Iris pigment epithelial cell (primary cell): ENCODE measurements around the gene FRAS1.
"Not testable (repeated sequence)": the region's sequence is repeated elsewhere in the genome, so short reads cannot be mapped to it uniquely, and the experiment has no call there.

Experiments used
- DNase-seq: peaks from one replicate; pipeline ENCODE4 v3.0.0-alpha.2; 2011; ENCODE audit warnings: low read depth

Gene FRAS1

GRCh38 chr4:78057600-78058550, 752 bp downstream of the FRAS1 start:
- DNase-seq: peak; percentile 53

DNA sequence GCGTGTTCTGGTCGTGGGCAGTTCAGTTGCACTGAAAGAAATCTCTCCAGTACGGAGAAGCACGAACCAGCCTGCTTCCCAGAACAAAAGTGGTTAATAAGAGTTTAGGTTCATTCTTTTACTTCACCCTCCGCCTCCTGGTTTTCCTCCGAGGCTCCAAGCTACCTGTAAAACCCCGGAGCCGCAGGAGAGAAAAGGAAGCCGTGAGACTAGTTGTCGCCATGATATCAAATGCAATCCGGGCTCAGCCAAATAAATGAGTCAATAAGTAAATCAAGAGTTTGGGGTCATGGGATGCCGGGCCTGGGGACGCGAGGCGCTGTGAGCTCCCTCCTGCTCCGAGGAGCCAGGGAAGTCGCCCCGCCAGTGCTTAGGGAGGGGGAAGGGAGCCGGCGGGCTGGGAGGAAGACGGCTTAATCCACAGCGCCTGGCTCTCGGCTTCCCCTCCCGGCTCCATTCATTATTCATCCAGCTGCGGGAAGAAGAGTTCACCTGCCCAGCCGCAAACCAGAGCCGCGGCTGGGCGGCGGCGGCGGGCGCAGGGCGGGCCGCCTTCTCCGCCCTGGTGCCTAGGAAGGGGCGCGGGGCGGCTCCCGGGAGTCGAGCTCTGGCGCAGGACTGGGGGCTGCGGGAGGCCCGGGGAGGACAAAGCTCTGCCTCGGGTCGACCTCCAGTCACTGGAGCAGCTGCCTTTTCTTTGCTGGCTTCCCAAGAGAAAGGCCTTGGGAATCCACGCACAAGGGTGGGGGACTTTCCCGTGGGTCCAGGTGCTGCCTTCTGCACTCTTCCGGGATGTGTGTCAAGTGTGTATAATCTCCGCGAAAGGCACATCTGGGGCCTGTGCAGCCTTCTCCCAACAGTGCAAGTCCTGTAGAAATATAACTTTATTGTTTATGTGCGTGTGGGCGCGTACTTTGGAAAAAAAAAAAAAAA, 1.7 kb downstream of the FRAS1 start:
- DNase-seq: peak; percentile 34

GRCh38 chr4:78059524-78059889, 2.4 kb downstream of the FRAS1 start:
- DNase-seq: peak; percentile 81

DNA sequence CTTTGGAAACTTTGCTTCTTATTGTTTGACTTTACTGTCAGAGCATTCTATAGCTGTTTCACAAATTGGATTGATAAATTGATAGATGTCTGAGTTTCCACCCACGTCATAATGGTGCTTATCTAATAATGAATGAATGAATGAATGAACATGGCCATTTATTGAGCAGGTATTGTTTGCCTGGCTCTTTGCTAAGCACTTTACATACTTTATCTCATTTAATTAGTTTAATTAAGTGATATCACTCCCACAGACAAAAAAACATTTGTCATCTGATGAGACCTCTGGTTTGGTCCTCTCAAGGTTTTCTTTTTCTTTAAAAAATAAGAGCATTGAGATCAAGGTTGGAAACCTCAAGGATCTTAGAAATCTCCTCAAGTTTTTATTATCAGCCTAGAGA, 2.8 kb downstream of the FRAS1 start:
- DNase-seq: no peak

DNA sequence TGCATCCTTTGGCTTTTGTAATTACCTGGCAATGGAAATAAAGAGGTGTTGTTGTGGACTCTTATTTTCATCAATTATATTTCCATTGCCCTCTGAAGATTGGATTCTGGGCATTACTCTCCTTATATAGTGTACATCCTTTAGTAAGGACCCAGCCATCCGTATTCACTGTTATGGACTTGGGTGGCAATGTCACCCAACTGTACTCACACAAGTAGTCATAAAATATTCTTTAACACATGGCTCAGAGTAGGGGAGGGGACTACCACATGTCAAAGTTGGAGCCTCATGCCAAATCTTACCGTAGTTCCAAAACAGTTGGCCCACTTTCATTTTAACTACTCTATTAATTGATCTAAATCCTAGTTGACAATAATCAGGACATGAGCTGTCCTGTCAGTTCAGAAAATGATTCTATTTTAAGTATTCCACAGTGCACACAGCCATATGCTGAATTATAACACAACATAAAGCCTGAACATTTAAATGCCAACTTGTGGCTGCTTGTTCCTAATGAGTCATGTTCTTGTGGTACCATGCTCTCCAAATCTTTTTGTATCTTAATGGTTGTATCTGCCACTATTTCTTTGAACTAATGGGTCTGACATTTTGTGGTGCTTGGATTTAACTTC, 4.9 kb downstream of the FRAS1 start:
- no peak for DNase-seq

GRCh38 chr4:78065508-78066192, 8.5 kb downstream of the FRAS1 start:
- no peak for DNase-seq

- DNase-seq: no peak
Observed at GRCh38 chr4:78068481-78068880, 11.4 kb downstream of the FRAS1 start.

GRCh38 chr4:78069319-78069718, 12.2 kb downstream of the FRAS1 start:
- DNase-seq: no peak

DNA sequence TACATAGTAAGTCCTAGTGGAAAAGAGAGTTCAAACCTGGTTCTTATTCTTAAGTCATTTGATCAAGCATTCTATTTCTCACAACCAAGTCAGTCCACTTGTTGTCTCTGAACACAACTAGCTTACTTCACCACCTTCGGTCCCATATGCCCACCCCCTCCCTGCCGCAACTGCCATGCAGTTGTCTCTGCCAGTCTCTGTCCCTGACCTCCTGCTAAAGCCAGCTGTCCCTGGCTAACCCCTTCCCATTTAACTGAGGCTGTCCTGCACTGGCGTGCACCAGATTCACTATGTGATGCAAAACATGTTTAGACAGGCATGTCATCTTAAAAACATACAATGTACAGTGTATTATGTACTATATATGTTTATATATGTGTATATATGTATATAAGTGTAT, 12.7 kb downstream of the FRAS1 start:
- no peak for DNase-seq

- no peak for DNase-seq
Observed at GRCh38 chr4:78070731-78071282, 13.7 kb downstream of the FRAS1 start.

DNA sequence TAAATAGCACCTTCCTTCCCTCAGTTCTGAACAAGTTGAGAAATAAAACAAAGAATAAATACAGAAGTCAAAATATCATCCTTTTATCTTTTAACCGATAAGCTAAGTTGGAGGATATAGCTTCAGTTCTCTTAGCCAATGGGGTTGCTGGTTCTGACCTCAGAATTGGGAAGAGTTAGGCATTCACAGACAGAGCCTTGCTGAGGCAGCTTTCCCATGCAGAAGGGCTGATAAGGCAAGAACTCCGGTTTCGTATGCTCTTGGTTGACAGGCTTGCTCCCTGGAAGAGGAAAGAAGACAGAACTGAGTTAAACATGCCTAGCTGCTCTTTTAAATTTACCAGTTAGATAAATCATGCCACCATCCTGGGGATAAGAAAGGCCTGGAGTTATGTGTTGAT, 17.6 kb downstream of the FRAS1 start:
- DNase-seq: no peak

- DNase-seq: no peak
Observed at GRCh38 chr4:78075986-78076385, 18.9 kb downstream of the FRAS1 start.

DNA sequence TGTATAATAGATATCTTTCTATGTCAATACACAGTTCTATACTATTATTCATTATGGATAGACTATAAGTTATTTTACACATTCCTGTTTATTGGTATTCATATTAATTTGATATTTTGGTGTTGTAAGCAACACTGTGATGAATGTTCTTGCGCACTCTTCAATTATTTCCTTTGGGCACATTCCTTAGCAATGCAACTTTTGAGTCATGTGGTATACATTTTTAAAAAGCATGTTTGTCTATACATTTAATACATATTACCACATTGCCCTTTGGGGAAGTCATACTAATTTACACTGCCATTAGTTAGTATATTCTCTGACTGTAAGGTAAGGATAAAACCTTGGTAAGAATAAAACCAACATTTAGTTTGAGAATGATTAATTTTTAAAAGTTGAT, 21.0 kb downstream of the FRAS1 start:
- DNase-seq: no peak

DNA sequence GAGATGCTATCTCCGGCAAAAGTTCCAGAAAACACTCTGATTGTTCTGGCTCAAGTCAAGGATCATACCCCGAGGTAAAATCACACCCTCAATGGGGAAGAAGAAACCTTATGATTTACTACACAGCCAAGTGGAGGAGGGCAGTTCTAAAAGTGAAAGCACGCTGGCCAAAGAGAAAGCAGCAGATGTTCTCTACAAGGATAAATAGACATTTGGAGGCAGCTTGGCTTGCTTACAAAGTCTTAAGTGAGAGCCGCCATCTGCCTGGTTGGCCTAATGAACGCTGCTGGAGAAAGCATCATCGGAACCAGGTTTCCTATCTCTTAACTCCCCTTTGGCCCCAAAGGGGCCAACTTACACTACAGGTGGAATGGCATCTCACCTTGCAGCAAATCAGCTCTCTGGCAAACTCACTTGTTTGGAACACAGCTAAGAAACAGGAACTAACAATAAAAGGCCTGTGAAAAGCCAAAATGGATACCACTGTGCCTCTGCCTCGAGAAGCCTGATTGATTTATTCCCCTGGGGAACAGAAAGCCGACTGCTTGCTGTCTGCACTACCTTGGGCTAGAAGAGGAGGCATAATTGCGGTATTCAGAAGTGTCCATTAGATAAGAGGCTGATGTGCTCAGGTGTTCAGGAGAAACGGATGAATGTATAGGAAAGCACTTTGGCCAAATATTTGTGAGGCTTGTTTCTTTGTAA, 22.8 kb downstream of the FRAS1 start:
- DNase-seq: no peak

- DNase-seq: no peak
Observed at GRCh38 chr4:78081541-78081940, 24.4 kb downstream of the FRAS1 start.

- DNase-seq: no peak
Observed at GRCh38 chr4:78083035-78083434, 25.9 kb downstream of the FRAS1 start.

DNA sequence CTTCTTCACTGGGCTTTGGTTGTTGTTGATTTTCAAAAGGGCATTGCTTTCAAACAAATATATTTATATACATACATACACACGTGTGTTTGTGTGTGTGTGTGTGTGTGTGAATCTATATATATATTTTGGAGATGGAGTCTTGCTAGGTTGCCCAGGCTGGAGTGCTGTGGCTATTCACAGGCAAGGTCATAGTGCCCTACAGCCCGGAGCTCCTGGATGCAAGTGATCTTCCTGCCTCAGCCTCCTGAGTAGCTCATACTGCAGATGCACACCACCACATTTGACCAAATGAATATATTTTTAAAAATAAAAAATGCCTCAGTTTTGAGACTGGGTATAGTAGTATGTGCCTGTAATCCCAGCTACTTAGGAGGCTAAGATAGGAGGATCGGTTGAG, 34.4 kb downstream of the FRAS1 start:
- no peak for DNase-seq

DNA sequence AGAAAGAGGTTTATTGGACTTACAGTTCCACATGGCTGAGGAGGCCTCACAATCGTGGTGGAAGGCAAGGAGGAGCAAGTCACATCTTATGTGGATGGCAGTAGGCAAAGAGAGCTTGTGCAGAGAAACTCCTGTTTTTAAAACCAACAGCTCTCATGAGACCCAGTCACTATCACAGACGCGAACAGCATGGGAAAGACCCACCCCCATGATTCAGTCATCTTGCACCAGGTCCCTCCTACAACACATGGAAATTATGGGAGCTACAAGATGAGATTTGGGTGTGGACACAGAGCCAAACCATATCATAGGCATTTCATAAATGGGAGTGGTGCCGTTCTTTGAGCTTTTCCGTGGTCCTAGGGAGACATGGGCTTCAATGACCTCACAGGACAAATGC, 35.2 kb downstream of the FRAS1 start:
- not testable (repeated sequence) for DNase-seq

GRCh38 chr4:78092850-78093249, 35.7 kb downstream of the FRAS1 start:
- DNase-seq: no peak

DNA sequence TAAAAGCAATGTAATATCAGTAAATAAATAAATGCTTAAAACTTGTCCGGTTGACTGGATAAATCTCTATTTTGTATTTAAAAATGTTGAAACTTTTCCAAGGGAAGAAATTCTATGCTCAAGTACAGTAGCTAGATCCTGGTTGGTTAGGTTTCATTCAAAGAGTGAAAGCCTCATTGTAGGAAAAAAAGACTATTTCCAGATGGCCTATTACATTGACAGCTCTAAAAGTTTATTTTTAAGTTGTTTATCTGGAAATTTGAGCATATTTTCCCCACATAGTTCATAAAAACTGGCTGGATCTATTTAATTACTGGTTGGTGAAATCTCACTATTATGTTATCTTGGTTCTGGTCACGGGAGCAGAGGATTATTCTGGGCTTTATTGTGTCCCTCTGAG, 38.0 kb downstream of the FRAS1 start:
- DNase-seq: no peak

- DNase-seq: no peak
Observed at GRCh38 chr4:78099058-78099457, 41.9 kb downstream of the FRAS1 start.
